ENCODE measurements around the gene TCF25.

DNA sequence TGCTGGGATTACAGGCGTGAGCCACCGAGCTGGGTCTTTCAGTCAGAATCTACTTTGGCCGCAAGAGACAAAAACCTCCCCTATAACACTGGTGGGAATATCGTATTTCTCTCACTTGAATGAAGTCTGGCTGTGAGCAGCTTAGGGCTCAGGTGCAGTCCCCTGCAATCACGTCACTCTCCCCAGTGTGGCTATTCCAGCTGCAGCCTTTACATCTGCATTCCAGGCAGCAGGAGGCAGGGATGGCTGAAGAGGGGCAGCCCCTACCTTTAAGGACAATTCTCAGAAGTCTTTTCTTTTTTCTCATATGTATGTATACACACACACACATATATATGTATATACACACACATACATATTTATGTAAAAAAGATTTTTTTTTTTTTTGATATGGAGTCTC lies 78.1 kb downstream of the TCF25 start:
- no peak for TF ChIP-seq EZH2 (IDR thresholded peaks at IDR 0.05)
- no peak for TF ChIP-seq POLR2AphosphoS5 (IDR thresholded peaks at IDR 0.05; ENCODE audit: borderline replicate concordance, low read depth, low read length)

Data from SK-N-MC (cell line).